HepG2 (cell line): Measurements from ENCODE around the gene NMNAT3. TPM values are rescaled to one million over a fixed set of nuclear protein-coding genes. Genes with fewer than 3 reads are reported as not detected.

ENCODE experiments used
- ATAC-seq: fragments of 200-7000 bp; cut with Tn5 transposase; 3 replicates; pipeline ENCODE4 v1.9.1; 2020; ENCODE audit warnings: mild to moderate bottlenecking, moderate library complexity
- BruUV-seq: library from RNA; stranded (reverse); fragments of 400-500 nt; replicated peaks from 2 replicates; lab custom pipeline; 2021; lab: Mats Ljungman, UMichigan
- CTCF ChIA-PET: fragments of 300-600 bp; formaldehyde crosslinking; extraction: SDS; loops from one replicate; lab custom pipeline; 2021; ENCODE audit warnings: low total read pairs, inconsistent platforms, low intra/inter-chr PET ratio; lab: Yijun Ruan, JAX
- POLR2A ChIA-PET: fragments of 350-600 bp; sonication (Branson Sonifier 250); formaldehyde crosslinking; loops from one replicate; lab custom pipeline; 2020; ENCODE audit warnings: antibody characterized with exemption, inconsistent platforms; lab: Yijun Ruan, JAX
- DNase-seq: peaks from one replicate; pipeline ENCODE4 v3.0.0-alpha.2; 2015; ENCODE audit warnings: low spot score
- FAIRE-seq: peaks from 3 replicates; lab custom pipeline; 2011; peaks lifted over from hg19 to GRCh38; lab: Jason Lieb, UNC
- H2AFZ ChIP-seq: one replicate; pipeline ENCODE4 v1.6.1; 2011; ENCODE audit warnings: low read length, inconsistent platforms
- H3K27ac ChIP-seq: fragments of 300-600 bp; 3 replicates; pipeline ENCODE4 v1.8.0; 2011; ENCODE audit warnings: mixed run types, mild to moderate bottlenecking, mixed read lengths, low read length, inconsistent platforms; ENCODE audit not compliant: insufficient read depth; ENCODE audit errors: extremely low read length
- H3K27me3 ChIP-seq, 2 experiments: fragments of 200-600 bp in 1 of 2; 2 replicates in 1 of 2; 3 replicates in 1 of 2; pipeline versions ENCODE4 v1.6.0 to v1.8.0; 2011; ENCODE audit warnings: low read length in 2 of 2, mild to moderate bottlenecking in 2 of 2, moderate library complexity in 2 of 2, inconsistent platforms in 1 of 2; ENCODE audit not compliant: insufficient read depth in 2 of 2, control insufficient read depth in 1 of 2
- H3K36me3 ChIP-seq, 2 experiments: fragments of 200-600 bp in 1 of 2; replicated peaks in 1 of 2; 2 replicates in 1 of 2; 3 replicates in 1 of 2; pipeline versions ENCODE4 v1.5.1 to v1.8.0; 2011; ENCODE audit warnings: low read length in 2 of 2, inconsistent platforms in 1 of 2; ENCODE audit not compliant: insufficient read depth in 2 of 2, control insufficient read depth in 1 of 2
- H3K4me1 ChIP-seq: 2 replicates; pipeline ENCODE4 v1.5.1; 2012; ENCODE audit warnings: low read length, inconsistent platforms; ENCODE audit not compliant: insufficient read depth
- H3K4me2 ChIP-seq: 2 replicates; pipeline ENCODE4 v1.6.0; 2011; ENCODE audit warnings: low read depth, low read length, inconsistent platforms
- H3K4me3 ChIP-seq, 3 experiments: fragments of 200-600 bp in 1 of 3; sonication (generic), shearing (Covaris generic) in 1 of 3; replicated peaks in 1 of 3; 2 replicates each; pipeline ENCODE4 v1.5.1; 2011 to 2016; ENCODE audit warnings: low read length in 3 of 3, inconsistent platforms in 2 of 3, low read depth in 2 of 3, mild to moderate bottlenecking in 2 of 3, control low read depth in 1 of 3, mixed read lengths in 1 of 3; ENCODE audit not compliant: insufficient read depth in 1 of 3
- H3K79me2 ChIP-seq: one replicate; pipeline ENCODE4 v1.6.1; 2011; ENCODE audit warnings: low read length, inconsistent platforms; ENCODE audit not compliant: insufficient read depth
- H3K9ac ChIP-seq: 2 replicates; pipeline ENCODE4 v1.6.0; 2011; ENCODE audit warnings: mild to moderate bottlenecking, low read depth, low read length, inconsistent platforms; ENCODE audit not compliant: insufficient read depth
- H3K9me3 ChIP-seq: 2 replicates; pipeline ENCODE4 v1.5.1; 2012; ENCODE audit warnings: mild to moderate bottlenecking, low read length
- H4K20me1 ChIP-seq: 2 replicates; pipeline ENCODE4 v1.6.0; 2011; ENCODE audit warnings: inconsistent platforms, mild to moderate bottlenecking, low read length, moderate library complexity; ENCODE audit not compliant: insufficient read depth
- GTF2F1 ChIP-seq: fragments of 150-350 bp; IDR thresholded peaks from 2 replicates; pipeline ENCODE4 v1.6.1; 2014; ENCODE audit warnings: low read length
- HNF4A ChIP-seq: sonication (generic); formaldehyde crosslinking; IDR thresholded peaks from 2 replicates; pipeline ENCODE4 v1.4.0; 2020; ENCODE audit warnings: missing genetic modification reagents
- POGZ ChIP-seq: sonication (generic); formaldehyde crosslinking; IDR thresholded peaks from 2 replicates; pipeline ENCODE4 v1.4.0; 2020; ENCODE audit warnings: mild to moderate bottlenecking, missing genetic modification reagents
- ZNF749 ChIP-seq: sonication (generic); formaldehyde crosslinking; IDR thresholded peaks from 2 replicates; pipeline ENCODE4 v1.8.0; 2022; ENCODE audit warnings: mild to moderate bottlenecking, missing genetic modification reagents, moderate library complexity, borderline replicate concordance
- ZNF768 ChIP-seq: sonication (generic); formaldehyde crosslinking; IDR thresholded peaks from 2 replicates; pipeline ENCODE4 v1.4.0; 2020; ENCODE audit warnings: missing genetic modification reagents
- WGBS: methylation state at CpG from one replicate; pipeline ENCODE4 v1.1.6; 2017; ENCODE audit warnings: low lambda C conversion rate; 5-methylcytosine and 5-hydroxymethylcytosine counted together
- in situ Hi-C: cut with HindIII; loops from 2 replicates; pipeline ENCODE4 v1.10.0; 2017; ENCODE audit warnings: low pct_unique_long_range_greater_than_20kb; ENCODE audit not compliant: extremely low pct_ligation_motif_present
- intact Hi-C: fragments of 100-400 bp; cut with micrococcal nuclease; formaldehyde crosslinking; loops from one replicate; pipeline ENCODE4 v1.10.0; 2022; ENCODE audit not compliant: unreplicated experiment
- polyA plus RNA-seq, 8 experiments: library from polyadenylated mRNA; depleted of rRNA in 3 of 8; stranded (reverse) in 7 of 8; unstranded in 1 of 8; fragments of >200 nt; fragmentation: Illumina TruSeq in 4 of 8; extraction: Trizol in 4 of 8; gene quantifications; 2 replicates each; pipeline versions ENCODE4 v1.2.1 to v1.2.3, GENCODE V29; 2011 to 2016; ENCODE audit warnings: low read depth in 4 of 8, missing spikeins in 1 of 8, mixed read lengths in 1 of 8; ENCODE audit not compliant: insufficient read depth in 1 of 8
- total RNA-seq, 5 experiments: library from RNA; depleted of rRNA; stranded (reverse); fragments of >200 nt; fragmentation: Illumina TruSeq; extraction: Trizol; gene quantifications; 2 replicates each; pipeline ENCODE4 v1.2.3, GENCODE V29; 2016; ENCODE audit warnings: low read depth in 1 of 5
- TF ChIP-seq, protein P1 (sequence below): sonication (generic); formaldehyde crosslinking; IDR thresholded peaks from 2 replicates; pipeline ENCODE4 v1.4.0; 2020; ENCODE audit warnings: missing genetic modification reagents
- TF ChIP-seq, protein P2 (sequence below): sonication (generic); formaldehyde crosslinking; IDR thresholded peaks from 2 replicates; pipeline ENCODE4 v1.4.0; 2020; ENCODE audit warnings: missing genetic modification reagents
- TF ChIP-seq, protein P3 (sequence below): sonication (generic); formaldehyde crosslinking; IDR thresholded peaks from 2 replicates; pipeline ENCODE4 v1.4.0; 2020; ENCODE audit warnings: mild to moderate bottlenecking, missing genetic modification reagents

The NMNAT3 gene
- total and polyA plus RNA-seq, 2 of the 13 experiments (the other 11 are each of a cell fraction or from before 2014, with no cell fraction given), result 6.1 to 7.0 TPM

DNA sequence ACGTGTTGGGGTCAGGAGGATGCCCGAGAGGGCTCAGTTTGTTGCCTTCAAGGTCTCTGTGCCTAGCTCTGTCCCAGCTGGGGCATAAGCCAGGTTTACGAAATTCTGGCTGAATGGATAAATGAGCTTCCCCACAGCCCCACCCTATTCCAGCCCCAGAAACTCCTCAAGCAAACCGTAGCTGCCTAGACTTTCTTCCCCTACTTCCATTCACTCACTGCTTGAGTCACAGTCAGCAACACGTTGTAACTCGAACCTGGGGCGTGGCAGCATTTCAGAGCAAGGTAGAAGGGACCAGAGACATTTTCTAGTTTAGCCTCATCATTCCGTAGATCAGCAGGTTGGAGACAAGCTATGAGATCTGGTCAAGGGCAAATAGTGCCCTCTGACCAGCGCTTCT lies 24.2 kb downstream of the NMNAT3 start (continued):
- TF ChIP-seq, protein P1, sequence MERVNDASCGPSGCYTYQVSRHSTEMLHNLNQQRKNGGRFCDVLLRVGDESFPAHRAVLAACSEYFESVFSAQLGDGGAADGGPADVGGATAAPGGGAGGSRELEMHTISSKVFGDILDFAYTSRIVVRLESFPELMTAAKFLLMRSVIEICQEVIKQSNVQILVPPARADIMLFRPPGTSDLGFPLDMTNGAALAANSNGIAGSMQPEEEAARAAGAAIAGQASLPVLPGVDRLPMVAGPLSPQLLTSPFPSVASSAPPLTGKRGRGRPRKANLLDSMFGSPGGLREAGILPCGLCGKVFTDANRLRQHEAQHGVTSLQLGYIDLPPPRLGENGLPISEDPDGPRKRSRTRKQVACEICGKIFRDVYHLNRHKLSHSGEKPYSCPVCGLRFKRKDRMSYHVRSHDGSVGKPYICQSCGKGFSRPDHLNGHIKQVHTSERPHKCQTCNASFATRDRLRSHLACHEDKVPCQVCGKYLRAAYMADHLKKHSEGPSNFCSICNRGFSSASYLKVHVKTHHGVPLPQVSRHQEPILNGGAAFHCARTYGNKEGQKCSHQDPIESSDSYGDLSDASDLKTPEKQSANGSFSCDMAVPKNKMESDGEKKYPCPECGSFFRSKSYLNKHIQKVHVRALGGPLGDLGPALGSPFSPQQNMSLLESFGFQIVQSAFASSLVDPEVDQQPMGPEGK, result 0 out of 2 replicates have a peak, but pooled peaks have one; percentile 31
- TF ChIP-seq ZNF768 (CRISPR knock-in tag), result peak; percentile 85; the same call in 1 of the 2 replicates
- TF ChIP-seq HNF4A (CRISPR knock-in tag), result peak; percentile 42
- TF ChIP-seq, protein P2, sequence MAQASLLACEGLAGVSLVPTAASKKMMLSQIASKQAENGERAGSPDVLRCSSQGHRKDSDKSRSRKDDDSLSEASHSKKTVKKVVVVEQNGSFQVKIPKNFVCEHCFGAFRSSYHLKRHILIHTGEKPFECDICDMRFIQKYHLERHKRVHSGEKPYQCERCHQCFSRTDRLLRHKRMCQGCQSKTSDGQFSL (CRISPR knock-in tag), result 0 out of 2 replicates have a peak, but pooled peaks have one; percentile 24
- no peak for TF ChIP-seq GTF2F1

DNA sequence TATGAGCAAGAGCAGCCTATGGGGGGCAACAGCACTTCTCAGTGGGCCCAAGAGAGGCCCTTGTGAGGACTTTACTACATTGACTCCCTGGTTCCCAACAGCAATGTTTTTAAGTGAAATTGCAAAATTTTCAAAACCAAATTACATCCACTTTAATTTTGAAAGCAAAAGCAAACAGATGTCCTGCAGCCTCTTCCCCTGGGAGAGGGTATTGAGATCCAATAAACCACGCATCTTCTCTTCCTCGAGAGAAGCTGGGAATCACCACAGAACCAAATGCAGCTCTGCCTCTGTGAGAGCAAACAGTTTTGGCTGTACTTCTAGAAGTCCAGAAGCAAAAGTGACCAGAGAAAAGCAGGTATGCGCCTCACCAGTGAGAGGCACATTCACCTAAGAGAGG lies 25.2 kb downstream of the NMNAT3 start:
- ATAC-seq, result no peak
- Histone ChIP-seq H3K9ac (no peak overlapping the region), H3K36me3 (no peaks in the 10 kb centered on the region), H3K9me3 (no peaks in the 10 kb centered on the region), H3K27me3 (no peaks in the 10 kb centered on the region), H2AFZ (no peak overlapping the region), H3K4me1 (peaks cover 40% of the 10 kb centered on the region), H4K20me1 (no peaks in the 10 kb centered on the region), H3K4me2 (no peak overlapping the region), H3K4me3 (no peak overlapping the region), H3K27ac (no peak overlapping the region), H3K79me2 (no peaks in the 10 kb centered on the region)
- BruUV-seq, result no TSS peak
- in situ Hi-C loops (no loop called here), intact Hi-C loops (no loop called here)
- no peak for DNase-seq
- CTCF ChIA-PET, result no interaction called here
- TF ChIP-seq, protein P3, sequence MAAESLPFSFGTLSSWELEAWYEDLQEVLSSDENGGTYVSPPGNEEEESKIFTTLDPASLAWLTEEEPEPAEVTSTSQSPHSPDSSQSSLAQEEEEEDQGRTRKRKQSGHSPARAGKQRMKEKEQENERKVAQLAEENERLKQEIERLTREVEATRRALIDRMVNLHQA (CRISPR knock-in tag), result no peak
- no peak for TF ChIP-seq POGZ (CRISPR knock-in tag)
- no peak for TF ChIP-seq ZNF749 (CRISPR knock-in tag)
- FAIRE-seq, result no peak
- 82% methylated on average over 3 of the region's 3 CpGs for WGBS
- POLR2A ChIA-PET, result no interaction called here
